H9 (cell line): ENCODE measurements around the gene BLOC1S6. TPM values are rescaled to one million over a fixed set of nuclear protein-coding genes. Genes with fewer than 3 reads are reported as not detected.

Experiments
- DNase-seq: peaks from one replicate; pipeline ENCODE4 v3.0.0-alpha.2; 2017
- H2AFZ ChIP-seq: one replicate; pipeline ENCODE4 v1.6.1; 2013; ENCODE audit warnings: mild to moderate bottlenecking, low read length, control low read depth, moderate library complexity
- H2AK5ac ChIP-seq: 2 replicates; pipeline ENCODE4 v1.6.1; 2013; ENCODE audit warnings: low read length, control low read depth, mixed read lengths; ENCODE audit not compliant: insufficient read length
- H2BK120ac ChIP-seq: one replicate; pipeline ENCODE4 v1.6.1; 2013; ENCODE audit warnings: low read depth, mild to moderate bottlenecking, low read length, control low read depth, inconsistent platforms; ENCODE audit not compliant: poor library complexity, severe bottlenecking
- H2BK12ac ChIP-seq: 2 replicates; pipeline ENCODE4 v1.6.1; 2013; ENCODE audit warnings: low read length, control low read depth, mixed read lengths, low read depth; ENCODE audit not compliant: insufficient read length
- H2BK15ac ChIP-seq: 2 replicates; pipeline ENCODE4 v1.6.1; 2013; ENCODE audit warnings: low read depth, low read length, control low read depth
- H2BK20ac ChIP-seq: one replicate; pipeline ENCODE4 v1.6.1; 2013; ENCODE audit warnings: low read depth, mild to moderate bottlenecking, low read length, control low read depth, inconsistent platforms; ENCODE audit not compliant: poor library complexity, severe bottlenecking
- H2BK5ac ChIP-seq: 2 replicates; pipeline ENCODE4 v1.6.1; 2013; ENCODE audit warnings: low read length, control low read depth, mixed read lengths; ENCODE audit not compliant: insufficient read length
- H3K14ac ChIP-seq: 2 replicates; pipeline ENCODE4 v1.6.1; 2013; ENCODE audit warnings: low read length, control low read depth; ENCODE audit not compliant: insufficient read depth
- H3K18ac ChIP-seq: 2 replicates; pipeline ENCODE4 v1.6.1; 2013; ENCODE audit warnings: low read depth, mild to moderate bottlenecking, mixed read lengths, low read length, control low read depth; ENCODE audit not compliant: insufficient read length
- H3K23ac ChIP-seq: 2 replicates; pipeline ENCODE4 v1.6.1; 2013; ENCODE audit warnings: low read length, control low read depth, mixed read lengths, low read depth; ENCODE audit not compliant: insufficient read length
- H3K23me2 ChIP-seq: 2 replicates; pipeline ENCODE4 v1.6.1; 2013; ENCODE audit warnings: low read depth, mild to moderate bottlenecking, mixed read lengths, low read length, control low read depth; ENCODE audit not compliant: insufficient read length, poor library complexity, severe bottlenecking
- H3K27ac ChIP-seq: 2 replicates; pipeline ENCODE4 v1.5.1; 2013; ENCODE audit warnings: low read length, control low read depth, mixed read lengths, low read depth; ENCODE audit not compliant: insufficient read length
- H3K27me3 ChIP-seq: 2 replicates; pipeline ENCODE4 v1.6.1; 2013; ENCODE audit warnings: low read length, control low read depth, inconsistent platforms; ENCODE audit not compliant: insufficient read depth
- H3K4ac ChIP-seq: 2 replicates; pipeline ENCODE4 v1.6.1; 2013; ENCODE audit warnings: low read depth, mild to moderate bottlenecking, control low read depth, inconsistent platforms, low read length, moderate library complexity
- H3K4me1 ChIP-seq: 2 replicates; pipeline ENCODE4 v1.6.1; 2013; ENCODE audit warnings: low read length, control low read depth, inconsistent platforms; ENCODE audit not compliant: insufficient read depth
- H3K4me2 ChIP-seq: 2 replicates; pipeline ENCODE4 v1.6.1; 2013; ENCODE audit warnings: low read length, control low read depth, mixed read lengths; ENCODE audit not compliant: insufficient read length, insufficient read depth
- H3K56ac ChIP-seq: 2 replicates; pipeline ENCODE4 v1.6.1; 2013; ENCODE audit warnings: low read depth, mild to moderate bottlenecking, mixed read lengths, low read length, control low read depth; ENCODE audit not compliant: insufficient read length
- H3K79me1 ChIP-seq: 2 replicates; pipeline ENCODE4 v1.6.1; 2013; ENCODE audit warnings: low read depth, mild to moderate bottlenecking, moderate library complexity, low read length, control low read depth, inconsistent platforms; ENCODE audit not compliant: insufficient read depth, poor library complexity, severe bottlenecking
- H3K79me2 ChIP-seq: 2 replicates; pipeline ENCODE4 v1.6.1; 2013; ENCODE audit warnings: low read length, control low read depth, inconsistent platforms; ENCODE audit not compliant: insufficient read depth
- H3K9ac ChIP-seq: 2 replicates; pipeline ENCODE4 v1.6.1; 2013; ENCODE audit warnings: low read length, control low read depth, mixed read lengths; ENCODE audit not compliant: insufficient read length; ENCODE audit errors: extremely low read depth
- H3K9me3 ChIP-seq: one replicate; pipeline ENCODE4 v1.6.1; 2013; ENCODE audit warnings: low read depth, low read length, inconsistent platforms; ENCODE audit not compliant: control insufficient read depth
- H3T11ph ChIP-seq: one replicate; pipeline ENCODE4 v1.6.1; 2013; ENCODE audit warnings: mild to moderate bottlenecking, low read length, control low read depth, inconsistent platforms
- H4K20me1 ChIP-seq: one replicate; pipeline ENCODE4 v1.6.1; 2013; ENCODE audit not compliant: control insufficient read depth, insufficient read length, insufficient read depth
- H4K5ac ChIP-seq: 2 replicates; pipeline ENCODE4 v1.6.1; 2013; ENCODE audit warnings: low read depth, mild to moderate bottlenecking, mixed read lengths, low read length, control low read depth; ENCODE audit not compliant: insufficient read length
- H4K8ac ChIP-seq: replicated peaks from 2 replicates; pipeline ENCODE4 v1.6.1; 2013; ENCODE audit warnings: low read length, control low read depth, mixed read lengths, low read depth; ENCODE audit not compliant: insufficient read length
- H4K91ac ChIP-seq: 2 replicates; pipeline ENCODE4 v1.6.1; 2013; ENCODE audit warnings: low read depth, mild to moderate bottlenecking, moderate library complexity, mixed read lengths, low read length, control low read depth; ENCODE audit not compliant: insufficient read length
- H3K27ac Mint-ChIP-seq, 3 experiments: 2 replicates in 2 of 3; 3 replicates in 1 of 3; pipeline ENCODE4 v1.8.0; 2020 to 2021; ENCODE audit warnings: mixed read lengths in 3 of 3, mild to moderate bottlenecking in 1 of 3, moderate library complexity in 1 of 3
- H3K27me3 Mint-ChIP-seq: 2 replicates; pipeline ENCODE4 v1.8.0; 2021; ENCODE audit warnings: low read depth, mild to moderate bottlenecking, moderate library complexity, mixed read lengths
- H3K36me3 Mint-ChIP-seq, 3 experiments: 2 replicates in 2 of 3; 3 replicates in 1 of 3; pipeline ENCODE4 v1.8.0; 2020 to 2021; ENCODE audit warnings: low read depth in 3 of 3, mixed read lengths in 3 of 3; ENCODE audit not compliant: insufficient read depth in 1 of 3
- H3K4me1 Mint-ChIP-seq, 2 experiments: 2 replicates each; pipeline ENCODE4 v1.8.0; 2020; ENCODE audit warnings: mixed read lengths in 2 of 2
- H3K4me3 Mint-ChIP-seq, 2 experiments: 2 replicates in 1 of 2; 3 replicates in 1 of 2; pipeline ENCODE4 v1.8.0; 2020 to 2021; ENCODE audit warnings: mild to moderate bottlenecking in 2 of 2, mixed read lengths in 2 of 2, moderate library complexity in 1 of 2
- H3K9me3 Mint-ChIP-seq, 2 experiments: 2 replicates in 1 of 2; 3 replicates in 1 of 2; pipeline ENCODE4 v1.8.0; 2020; ENCODE audit warnings: mild to moderate bottlenecking in 2 of 2, mixed read lengths in 2 of 2, moderate library complexity in 1 of 2
- CTCF ChIP-seq: fragments of 200-600 bp; sonication (generic); conservative IDR thresholded peaks from 3 replicates; pipeline ENCODE4 v1.8.0; 2021; ENCODE audit warnings: antibody characterized with exemption, mild to moderate bottlenecking
- WGBS: extraction: QIAGEN DNeasy Blood & Tissue Kit; methylation state at CpG from one replicate; pipeline ENCODE4 v1.1.7; 2013; ENCODE audit warnings: missing lambda C conversion rate, low lambda C conversion rate, mixed read lengths; ENCODE audit not compliant: insufficient read length; ENCODE audit errors: extremely low coverage; 5-methylcytosine and 5-hydroxymethylcytosine counted together
- total RNA-seq: library from RNA; stranded (reverse); gene quantifications from 2 replicates; pipeline ENCODE4 v1.2.1, GENCODE V29; 2021

Gene BLOC1S6
- total RNA-seq, 1 experiment from 2014 or later: 36.9 TPM

- Histone ChIP-seq H3K23me2 (no peaks in the 10 kb centered on the region), H2BK5ac (no peak overlapping the region), H4K5ac (no peak overlapping the region), H2BK12ac (no peak overlapping the region), H3K79me2 (no peaks in the 10 kb centered on the region), H3K4ac (no peak overlapping the region), H4K8ac (no peak overlapping the region), H3K9me3 (no peaks in the 10 kb centered on the region), H2AK5ac (no peak overlapping the region), H3T11ph (no peak overlapping the region), H3K27ac (no peak overlapping the region), H3K14ac (no peak overlapping the region), H3K27me3 (no peaks in the 10 kb centered on the region), H2AFZ (no peak overlapping the region), H3K56ac (no peak overlapping the region), H2BK20ac (no peak overlapping the region), H3K23ac (no peak overlapping the region), H3K4me2 (no peak overlapping the region), H3K9ac (no peak overlapping the region), H3K4me1 (no peaks in the 10 kb centered on the region), H3K18ac (no peak overlapping the region), H4K20me1 (no peaks in the 10 kb centered on the region), H2BK120ac (no peak overlapping the region), H4K91ac (no peak overlapping the region), H3K79me1 (no peaks in the 10 kb centered on the region), H2BK15ac (no peak overlapping the region)
- Mint-ChIP-seq H3K27me3 (peaks cover 4% of the 10 kb centered on the region; the same call in 1 of the 2 replicates), H3K4me3 (no peak overlapping the region), H3K9me3 (no peaks in the 10 kb centered on the region), H3K36me3 (peaks cover 0 to 4% (median 3%) of the 10 kb centered on the region in 3 experiments; a peak in 2 of 7 replicates), H3K27ac (no peak overlapping the region; a peak in 1 of 7 replicates), H3K4me1 (0 out of 4 replicates have a peak, but pooled peaks cover 0 to 2% of the 10 kb centered on the region in 2 experiments)
- WGBS: no CpG with 5 or more reads among the region's 1 CpG
- TF ChIP-seq CTCF: no peak
- DNase-seq: no peak
Observed at GRCh38 chr15:45612790-45613415, 25.7 kb downstream of the BLOC1S6 start.
